Astrocyte (in vitro differentiated cells and primary cell): ENCODE measurements around the gene TYSND1. TPM values are rescaled to one million over a fixed set of nuclear protein-coding genes. Genes with fewer than 3 reads are reported as not detected.

Experiments
- DNase-seq: peaks from one replicate; pipeline ENCODE4 v3.0.0-alpha.2; 2010; ENCODE audit warnings: low read depth
- FAIRE-seq: peaks from 2 replicates; lab custom pipeline; 2011; peaks lifted over from hg19 to GRCh38; lab: Jason Lieb, UNC
- H2AFZ ChIP-seq: 2 replicates; pipeline ENCODE4 v1.6.0; 2012; ENCODE audit warnings: low read depth, low read length, inconsistent platforms
- H3K27ac ChIP-seq: 2 replicates; pipeline ENCODE4 v1.5.1; 2011; ENCODE audit warnings: low read depth, low read length, inconsistent platforms
- H3K27me3 ChIP-seq: 2 replicates; pipeline ENCODE4 v1.6.0; 2011; ENCODE audit warnings: low read length, inconsistent platforms; ENCODE audit not compliant: insufficient read depth
- H3K36me3 ChIP-seq: 2 replicates; pipeline ENCODE4 v1.5.1; 2011; ENCODE audit warnings: low read length, inconsistent platforms; ENCODE audit not compliant: insufficient read depth
- H3K4me1 ChIP-seq: 2 replicates; pipeline ENCODE4 v1.5.1; 2011; ENCODE audit warnings: low read length, inconsistent platforms; ENCODE audit not compliant: insufficient read depth
- H3K4me2 ChIP-seq: 2 replicates; pipeline ENCODE4 v1.6.0; 2012; ENCODE audit warnings: low read length, inconsistent platforms
- H3K4me3 ChIP-seq: 2 replicates; pipeline ENCODE4 v1.5.1; 2011; ENCODE audit warnings: low read depth, mild to moderate bottlenecking, low read length, inconsistent platforms; ENCODE audit not compliant: insufficient read depth
- H3K79me2 ChIP-seq: 2 replicates; pipeline ENCODE4 v1.6.0; 2012; ENCODE audit warnings: mild to moderate bottlenecking, low read length, inconsistent platforms; ENCODE audit not compliant: insufficient read depth
- H3K9ac ChIP-seq: 2 replicates; pipeline ENCODE4 v1.6.0; 2012; ENCODE audit warnings: mild to moderate bottlenecking, low read length, inconsistent platforms
- H3K9me3 ChIP-seq: 2 replicates; pipeline ENCODE4 v1.5.1; 2012; ENCODE audit warnings: low read depth, mild to moderate bottlenecking, low read length, inconsistent platforms; ENCODE audit not compliant: insufficient read depth
- H4K20me1 ChIP-seq: 2 replicates; pipeline ENCODE4 v1.6.0; 2012; ENCODE audit warnings: low read length, inconsistent platforms; ENCODE audit not compliant: insufficient read depth
- H3K27ac Mint-ChIP-seq: one replicate; pipeline ENCODE4 v1.8.0; 2021; ENCODE audit warnings: mild to moderate bottlenecking, mixed read lengths; ENCODE audit not compliant: unreplicated experiment
- H3K27me3 Mint-ChIP-seq: one replicate; pipeline ENCODE4 v1.8.0; 2021; ENCODE audit warnings: low read depth, mixed read lengths; ENCODE audit not compliant: unreplicated experiment
- H3K36me3 Mint-ChIP-seq: one replicate; pipeline ENCODE4 v1.8.0; 2021; ENCODE audit warnings: low read depth, mixed read lengths; ENCODE audit not compliant: unreplicated experiment
- H3K4me1 Mint-ChIP-seq: one replicate; pipeline ENCODE4 v1.8.0; 2021; ENCODE audit warnings: low read depth, mixed read lengths; ENCODE audit not compliant: unreplicated experiment
- H3K4me3 Mint-ChIP-seq: one replicate; pipeline ENCODE4 v1.8.0; 2021; ENCODE audit warnings: mild to moderate bottlenecking, moderate library complexity, mixed read lengths; ENCODE audit not compliant: unreplicated experiment
- H3K9me3 Mint-ChIP-seq: one replicate; pipeline ENCODE4 v1.8.0; 2021; ENCODE audit warnings: mild to moderate bottlenecking, mixed read lengths; ENCODE audit not compliant: unreplicated experiment
- CTCF ChIP-seq: IDR thresholded peaks from 2 replicates; pipeline ENCODE4 v1.5.1; 2011; ENCODE audit warnings: low read depth, mild to moderate bottlenecking, inconsistent platforms, low read length, moderate library complexity; ENCODE audit not compliant: insufficient read depth
- EZH2 ChIP-seq: IDR thresholded peaks from 2 replicates; pipeline ENCODE4 v1.6.1; 2012; ENCODE audit warnings: mild to moderate bottlenecking, low read length, inconsistent platforms; ENCODE audit not compliant: insufficient read depth
- total RNA-seq: library from RNA; stranded (reverse); gene quantifications from 2 replicates; pipeline ENCODE4 v1.2.1, GENCODE V29; 2021

TYSND1 gene
- total RNA-seq, 1 donor from 2014 or later: 8.9 TPM

- H3K9ac ChIP-seq: no peak overlapping the region
- FAIRE-seq: no peak
These were observed 19.9 kb upstream of the TYSND1 start for GRCh38 chr10:70166394-70166793.

GRCh38 chr10:70164163-70164562 is 17.7 kb upstream of the TYSND1 start:
- Histone ChIP-seq H3K27me3 (no peaks in the 10 kb centered on the region), H3K27ac (no peak overlapping the region), H2AFZ (no peak overlapping the region), H4K20me1 (peaks cover 95% of the 10 kb centered on the region), H3K4me1 (peaks cover 14% of the 10 kb centered on the region), H3K36me3 (peaks cover 47% of the 10 kb centered on the region), H3K4me2 (no peak overlapping the region), H3K79me2 (peaks cover 98% of the 10 kb centered on the region), H3K4me3 (no peak overlapping the region), H3K9me3 (no peaks in the 10 kb centered on the region), H3K9ac (no peak overlapping the region)
- no peak overlapping the region for H3K27ac Mint-ChIP-seq
- no peaks in the 10 kb centered on the region for H3K27me3 Mint-ChIP-seq
- peaks cover 50% of the 10 kb centered on the region for H3K4me1 Mint-ChIP-seq
- no peak overlapping the region for H3K4me3 Mint-ChIP-seq
- peaks cover 10% of the 10 kb centered on the region for H3K36me3 Mint-ChIP-seq
- no peak for DNase-seq
- no peaks in the 10 kb centered on the region for H3K9me3 Mint-ChIP-seq
- FAIRE-seq: no peak
- TF ChIP-seq CTCF: no peak
- TF ChIP-seq EZH2: no peak

More at GRCh38 chr10:70166394-70166793, 19.9 kb upstream of the TYSND1 start:
- DNase-seq: no peak
- H4K20me1 ChIP-seq: peaks cover 83% of the 10 kb centered on the region
- Mint-ChIP-seq H3K9me3 (no peaks in the 10 kb centered on the region), H3K27ac (peak overlapping the region; percentile 15), H3K36me3 (peaks cover 6% of the 10 kb centered on the region), H3K4me1 (peaks cover 45% of the 10 kb centered on the region), H3K27me3 (no peaks in the 10 kb centered on the region), H3K4me3 (peak overlapping the region; percentile 36)
- no peaks in the 10 kb centered on the region for H3K27me3 ChIP-seq
- TF ChIP-seq EZH2 (no peak), CTCF (no peak)
- no peak overlapping the region for H3K27ac ChIP-seq
- H3K36me3 ChIP-seq: peaks cover 33% of the 10 kb centered on the region
- H3K4me3 ChIP-seq: no peak overlapping the region
- H3K79me2 ChIP-seq: peaks cover 88% of the 10 kb centered on the region
- no peak overlapping the region for H3K4me2 ChIP-seq
- no peak overlapping the region for H2AFZ ChIP-seq
- peaks cover 14% of the 10 kb centered on the region for H3K4me1 ChIP-seq
- no peaks in the 10 kb centered on the region for H3K9me3 ChIP-seq

GRCh38 chr10:70163448-70163847 is 16.9 kb upstream of the TYSND1 start:
- Mint-ChIP-seq H3K4me3 (no peak overlapping the region), H3K4me1 (peaks cover 46% of the 10 kb centered on the region), H3K27me3 (no peaks in the 10 kb centered on the region), H3K9me3 (no peaks in the 10 kb centered on the region), H3K36me3 (peaks cover 10% of the 10 kb centered on the region), H3K27ac (peak overlapping the region; percentile 38)
- Histone ChIP-seq H2AFZ (no peak overlapping the region), H3K27ac (no peak overlapping the region), H3K4me1 (peaks cover 14% of the 10 kb centered on the region), H3K79me2 (peaks cover 98% of the 10 kb centered on the region), H3K9ac (no peak overlapping the region), H3K27me3 (no peaks in the 10 kb centered on the region), H3K9me3 (no peaks in the 10 kb centered on the region), H3K4me2 (no peak overlapping the region), H3K4me3 (no peak overlapping the region), H3K36me3 (peaks cover 53% of the 10 kb centered on the region), H4K20me1 (peaks cover 93% of the 10 kb centered on the region)
- TF ChIP-seq CTCF (no peak), EZH2 (no peak)
- FAIRE-seq (no peak), DNase-seq (no peak)
